HEK293 (cell line): ENCODE measurements around the gene TRIM28.

Experiments
- GLI4 ChIP-seq: fragments of 450-650 bp; formaldehyde crosslinking; IDR thresholded peaks from 2 replicates; pipeline ENCODE4 v1.5.1; 2016; ENCODE audit warnings: missing biosample characterization, missing genetic modification characterization
- REPIN1 ChIP-seq: fragments of 450-650 bp; formaldehyde crosslinking; IDR thresholded peaks from 2 replicates; pipeline ENCODE4 v1.5.1; 2017; ENCODE audit warnings: missing biosample characterization, missing genetic modification characterization, low read depth
- SCRT1 ChIP-seq: fragments of 450-650 bp; formaldehyde crosslinking; IDR thresholded peaks from 2 replicates; pipeline ENCODE4 v1.5.1; 2016; ENCODE audit warnings: missing biosample characterization, missing genetic modification characterization, borderline replicate concordance
- SP3 ChIP-seq: fragments of 450-650 bp; formaldehyde crosslinking; IDR thresholded peaks from 2 replicates; pipeline ENCODE4 v1.5.1; 2016; ENCODE audit warnings: missing biosample characterization, missing genetic modification characterization
- YY1 ChIP-seq: fragments of 450-650 bp; formaldehyde crosslinking; IDR thresholded peaks from 2 replicates; pipeline ENCODE4 v1.5.1; 2018; ENCODE audit warnings: missing biosample characterization, missing genetic modification characterization
- ZFP37 ChIP-seq: fragments of 450-650 bp; formaldehyde crosslinking; IDR thresholded peaks from 2 replicates; pipeline ENCODE4 v1.5.1; 2016; ENCODE audit warnings: missing biosample characterization, missing genetic modification characterization
- ZNF133 ChIP-seq: fragments of 450-650 bp; formaldehyde crosslinking; IDR thresholded peaks from 2 replicates; pipeline ENCODE4 v1.5.1; 2016; ENCODE audit warnings: missing biosample characterization, missing genetic modification characterization
- ZNF174 ChIP-seq: fragments of 450-650 bp; formaldehyde crosslinking; IDR thresholded peaks from 2 replicates; pipeline ENCODE4 v1.5.0; 2017; ENCODE audit warnings: missing biosample characterization, mild to moderate bottlenecking, missing genetic modification characterization
- ZNF391 ChIP-seq: fragments of 450-650 bp; formaldehyde crosslinking; IDR thresholded peaks from 2 replicates; pipeline ENCODE4 v1.5.1; 2016; ENCODE audit warnings: low read depth, missing biosample characterization, missing genetic modification characterization, borderline replicate concordance
- ZNF514 ChIP-seq: fragments of 450-650 bp; formaldehyde crosslinking; IDR thresholded peaks from 2 replicates; pipeline ENCODE4 v1.5.1; 2016; ENCODE audit warnings: missing biosample characterization, missing genetic modification characterization
- ZNF544 ChIP-seq: fragments of 450-650 bp; formaldehyde crosslinking; IDR thresholded peaks from 2 replicates; pipeline ENCODE4 v1.5.0; 2017; ENCODE audit warnings: missing biosample characterization, missing genetic modification characterization
- ZNF600 ChIP-seq: fragments of 450-650 bp; formaldehyde crosslinking; IDR thresholded peaks from 2 replicates; pipeline ENCODE4 v1.5.1; 2016; ENCODE audit warnings: missing biosample characterization, missing genetic modification characterization
- ZNF777 ChIP-seq: fragments of 450-650 bp; formaldehyde crosslinking; IDR thresholded peaks from 2 replicates; pipeline ENCODE4 v1.5.1; 2017; ENCODE audit warnings: missing biosample characterization, missing genetic modification characterization, borderline replicate concordance
- TF ChIP-seq, protein P1 (sequence below): fragments of 450-650 bp; formaldehyde crosslinking; IDR thresholded peaks from 2 replicates; pipeline ENCODE4 v1.5.1; 2016; ENCODE audit warnings: missing biosample characterization, missing genetic modification characterization
- TF ChIP-seq, protein P2 (sequence below): fragments of 450-650 bp; formaldehyde crosslinking; IDR thresholded peaks from 2 replicates; pipeline ENCODE4 v1.5.1; 2017; ENCODE audit warnings: missing biosample characterization, missing genetic modification characterization
- TF ChIP-seq, protein P3 (sequence below): fragments of 450-650 bp; formaldehyde crosslinking; IDR thresholded peaks from 2 replicates; pipeline ENCODE4 v1.5.1; 2017; ENCODE audit warnings: missing biosample characterization, missing genetic modification characterization
- TF ChIP-seq, protein P4 (sequence below): fragments of 450-650 bp; formaldehyde crosslinking; IDR thresholded peaks from 2 replicates; pipeline ENCODE4 v1.5.1; 2017; ENCODE audit warnings: missing biosample characterization, mild to moderate bottlenecking, missing genetic modification characterization, moderate library complexity
- TF ChIP-seq, protein P5 (sequence below): fragments of 450-650 bp; formaldehyde crosslinking; IDR thresholded peaks from 2 replicates; pipeline ENCODE4 v1.5.1; 2016; ENCODE audit warnings: missing biosample characterization, missing genetic modification characterization
- TF ChIP-seq, protein P6 (sequence below): fragments of 450-650 bp; formaldehyde crosslinking; IDR thresholded peaks from 2 replicates; pipeline ENCODE4; 2016; ENCODE audit warnings: missing biosample characterization, missing genetic modification characterization
- TF ChIP-seq, protein P7 (sequence below): fragments of 450-650 bp; formaldehyde crosslinking; IDR thresholded peaks from 2 replicates; pipeline ENCODE4 v1.5.1; 2016; ENCODE audit warnings: missing biosample characterization, missing genetic modification characterization
- TF ChIP-seq, protein P8 (sequence below): fragments of 450-650 bp; formaldehyde crosslinking; IDR thresholded peaks from 2 replicates; pipeline ENCODE4 v1.5.1; 2016; ENCODE audit warnings: missing biosample characterization, missing genetic modification characterization, borderline replicate concordance

Gene TRIM28

DNA sequence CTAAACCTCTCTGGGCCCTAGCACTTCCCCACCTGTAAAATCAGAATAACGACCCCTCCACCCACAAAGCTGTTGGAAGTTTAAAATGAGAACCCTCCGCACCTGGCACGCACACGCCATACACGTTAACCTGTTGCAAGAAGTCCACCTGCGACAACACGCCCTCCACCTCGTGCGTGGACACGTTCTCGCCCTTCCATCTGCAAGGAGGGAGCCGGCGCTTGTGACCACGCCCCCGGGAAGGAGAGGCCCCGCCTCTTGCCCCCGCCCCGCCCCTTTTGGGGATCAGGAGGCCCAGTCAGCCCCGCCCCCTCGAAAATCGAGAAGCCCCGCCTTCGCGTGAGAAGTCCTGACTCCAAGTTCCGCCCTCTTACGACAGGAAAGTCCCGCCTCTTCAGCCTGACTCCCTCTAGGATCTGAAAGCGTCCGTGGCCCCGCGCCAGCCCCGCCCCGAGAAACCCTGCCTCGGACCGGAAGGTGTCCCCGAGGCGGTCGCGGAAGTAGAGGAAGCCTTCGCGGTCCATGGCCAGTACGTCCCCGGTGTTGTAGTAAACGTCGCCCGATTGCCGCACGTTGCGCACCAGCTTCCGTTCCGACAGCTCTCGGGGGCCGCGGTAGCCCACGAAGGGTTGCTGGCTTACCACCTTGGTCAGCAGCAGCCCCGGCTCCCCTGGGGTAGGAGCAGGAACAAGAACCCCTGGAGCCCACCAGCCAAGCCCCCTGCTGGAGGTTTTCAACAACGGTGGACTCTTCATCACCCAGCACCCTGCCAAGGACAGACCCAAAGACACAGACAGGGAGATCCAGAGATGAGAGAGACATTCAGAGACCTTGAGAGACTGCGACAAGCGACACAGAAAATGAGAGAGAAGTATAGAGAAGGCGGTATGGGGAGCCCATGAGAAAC is 44.6 kb upstream of the TRIM28 start (continued):
- TF ChIP-seq ZNF174 (tag by site-specific recombination) = no peak
- TF ChIP-seq, protein P1, sequence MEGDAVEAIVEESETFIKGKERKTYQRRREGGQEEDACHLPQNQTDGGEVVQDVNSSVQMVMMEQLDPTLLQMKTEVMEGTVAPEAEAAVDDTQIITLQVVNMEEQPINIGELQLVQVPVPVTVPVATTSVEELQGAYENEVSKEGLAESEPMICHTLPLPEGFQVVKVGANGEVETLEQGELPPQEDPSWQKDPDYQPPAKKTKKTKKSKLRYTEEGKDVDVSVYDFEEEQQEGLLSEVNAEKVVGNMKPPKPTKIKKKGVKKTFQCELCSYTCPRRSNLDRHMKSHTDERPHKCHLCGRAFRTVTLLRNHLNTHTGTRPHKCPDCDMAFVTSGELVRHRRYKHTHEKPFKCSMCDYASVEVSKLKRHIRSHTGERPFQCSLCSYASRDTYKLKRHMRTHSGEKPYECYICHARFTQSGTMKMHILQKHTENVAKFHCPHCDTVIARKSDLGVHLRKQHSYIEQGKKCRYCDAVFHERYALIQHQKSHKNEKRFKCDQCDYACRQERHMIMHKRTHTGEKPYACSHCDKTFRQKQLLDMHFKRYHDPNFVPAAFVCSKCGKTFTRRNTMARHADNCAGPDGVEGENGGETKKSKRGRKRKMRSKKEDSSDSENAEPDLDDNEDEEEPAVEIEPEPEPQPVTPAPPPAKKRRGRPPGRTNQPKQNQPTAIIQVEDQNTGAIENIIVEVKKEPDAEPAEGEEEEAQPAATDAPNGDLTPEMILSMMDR (tag by site-specific recombination) = 0 out of 2 replicates have a peak, but pooled peaks have one; percentile 24
- no peak for TF ChIP-seq ZNF133
- TF ChIP-seq ZNF514 (tag by site-specific recombination) = no peak
- peak; percentile 73 for TF ChIP-seq SCRT1 (tag by site-specific recombination)
- TF ChIP-seq ZNF391 (tag by site-specific recombination) = peak; percentile 53; the same call in 1 of the 2 replicates
- no peak for TF ChIP-seq ZNF600 (tag by site-specific recombination)
- no peak for TF ChIP-seq YY1 (tag by site-specific recombination)
- TF ChIP-seq ZFP37 (tag by site-specific recombination) = peak; percentile 66; the same call in 1 of the 2 replicates
- TF ChIP-seq, protein P2, sequence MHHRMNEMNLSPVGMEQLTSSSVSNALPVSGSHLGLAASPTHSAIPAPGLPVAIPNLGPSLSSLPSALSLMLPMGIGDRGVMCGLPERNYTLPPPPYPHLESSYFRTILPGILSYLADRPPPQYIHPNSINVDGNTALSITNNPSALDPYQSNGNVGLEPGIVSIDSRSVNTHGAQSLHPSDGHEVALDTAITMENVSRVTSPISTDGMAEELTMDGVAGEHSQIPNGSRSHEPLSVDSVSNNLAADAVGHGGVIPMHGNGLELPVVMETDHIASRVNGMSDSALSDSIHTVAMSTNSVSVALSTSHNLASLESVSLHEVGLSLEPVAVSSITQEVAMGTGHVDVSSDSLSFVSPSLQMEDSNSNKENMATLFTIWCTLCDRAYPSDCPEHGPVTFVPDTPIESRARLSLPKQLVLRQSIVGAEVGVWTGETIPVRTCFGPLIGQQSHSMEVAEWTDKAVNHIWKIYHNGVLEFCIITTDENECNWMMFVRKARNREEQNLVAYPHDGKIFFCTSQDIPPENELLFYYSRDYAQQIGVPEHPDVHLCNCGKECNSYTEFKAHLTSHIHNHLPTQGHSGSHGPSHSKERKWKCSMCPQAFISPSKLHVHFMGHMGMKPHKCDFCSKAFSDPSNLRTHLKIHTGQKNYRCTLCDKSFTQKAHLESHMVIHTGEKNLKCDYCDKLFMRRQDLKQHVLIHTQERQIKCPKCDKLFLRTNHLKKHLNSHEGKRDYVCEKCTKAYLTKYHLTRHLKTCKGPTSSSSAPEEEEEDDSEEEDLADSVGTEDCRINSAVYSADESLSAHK (tag by site-specific recombination) = peak; percentile 28; the same call in 1 of the 2 replicates
- TF ChIP-seq, protein P3, sequence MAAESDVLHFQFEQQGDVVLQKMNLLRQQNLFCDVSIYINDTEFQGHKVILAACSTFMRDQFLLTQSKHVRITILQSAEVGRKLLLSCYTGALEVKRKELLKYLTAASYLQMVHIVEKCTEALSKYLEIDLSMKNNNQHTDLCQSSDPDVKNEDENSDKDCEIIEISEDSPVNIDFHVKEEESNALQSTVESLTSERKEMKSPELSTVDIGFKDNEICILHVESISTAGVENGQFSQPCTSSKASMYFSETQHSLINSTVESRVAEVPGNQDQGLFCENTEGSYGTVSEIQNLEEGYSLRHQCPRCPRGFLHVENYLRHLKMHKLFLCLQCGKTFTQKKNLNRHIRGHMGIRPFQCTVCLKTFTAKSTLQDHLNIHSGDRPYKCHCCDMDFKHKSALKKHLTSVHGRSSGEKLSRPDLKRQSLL (tag by site-specific recombination) = peak; percentile 21; the same call in 1 of the 2 replicates
- 0 out of 2 replicates have a peak, but pooled peaks have one; percentile 66 for TF ChIP-seq GLI4 (tag by site-specific recombination)
- TF ChIP-seq REPIN1 (tag by site-specific recombination) = peak; percentile 71; the same call in 1 of the 2 replicates
- TF ChIP-seq, protein P4, sequence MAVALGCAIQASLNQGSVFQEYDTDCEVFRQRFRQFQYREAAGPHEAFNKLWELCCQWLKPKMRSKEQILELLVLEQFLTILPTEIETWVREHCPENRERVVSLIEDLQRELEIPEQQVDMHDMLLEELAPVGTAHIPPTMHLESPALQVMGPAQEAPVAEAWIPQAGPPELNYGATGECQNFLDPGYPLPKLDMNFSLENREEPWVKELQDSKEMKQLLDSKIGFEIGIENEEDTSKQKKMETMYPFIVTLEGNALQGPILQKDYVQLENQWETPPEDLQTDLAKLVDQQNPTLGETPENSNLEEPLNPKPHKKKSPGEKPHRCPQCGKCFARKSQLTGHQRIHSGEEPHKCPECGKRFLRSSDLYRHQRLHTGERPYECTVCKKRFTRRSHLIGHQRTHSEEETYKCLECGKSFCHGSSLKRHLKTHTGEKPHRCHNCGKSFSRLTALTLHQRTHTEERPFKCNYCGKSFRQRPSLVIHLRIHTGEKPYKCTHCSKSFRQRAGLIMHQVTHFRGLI (tag by site-specific recombination) = 0 out of 2 replicates have a peak, but pooled peaks have one; percentile 17
- no peak for TF ChIP-seq ZNF544 (tag by site-specific recombination)
- TF ChIP-seq, protein P5, sequence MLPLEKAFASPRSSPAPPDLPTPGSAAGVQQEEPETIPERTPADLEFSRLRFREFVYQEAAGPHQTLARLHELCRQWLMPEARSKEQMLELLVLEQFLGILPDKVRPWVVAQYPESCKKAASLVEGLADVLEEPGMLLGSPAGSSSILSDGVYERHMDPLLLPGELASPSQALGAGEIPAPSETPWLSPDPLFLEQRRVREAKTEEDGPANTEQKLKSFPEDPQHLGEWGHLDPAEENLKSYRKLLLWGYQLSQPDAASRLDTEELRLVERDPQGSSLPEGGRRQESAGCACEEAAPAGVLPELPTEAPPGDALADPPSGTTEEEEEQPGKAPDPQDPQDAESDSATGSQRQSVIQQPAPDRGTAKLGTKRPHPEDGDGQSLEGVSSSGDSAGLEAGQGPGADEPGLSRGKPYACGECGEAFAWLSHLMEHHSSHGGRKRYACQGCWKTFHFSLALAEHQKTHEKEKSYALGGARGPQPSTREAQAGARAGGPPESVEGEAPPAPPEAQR (tag by site-specific recombination) = no peak
- TF ChIP-seq ZNF777 = peak; percentile 55
- TF ChIP-seq, protein P6, sequence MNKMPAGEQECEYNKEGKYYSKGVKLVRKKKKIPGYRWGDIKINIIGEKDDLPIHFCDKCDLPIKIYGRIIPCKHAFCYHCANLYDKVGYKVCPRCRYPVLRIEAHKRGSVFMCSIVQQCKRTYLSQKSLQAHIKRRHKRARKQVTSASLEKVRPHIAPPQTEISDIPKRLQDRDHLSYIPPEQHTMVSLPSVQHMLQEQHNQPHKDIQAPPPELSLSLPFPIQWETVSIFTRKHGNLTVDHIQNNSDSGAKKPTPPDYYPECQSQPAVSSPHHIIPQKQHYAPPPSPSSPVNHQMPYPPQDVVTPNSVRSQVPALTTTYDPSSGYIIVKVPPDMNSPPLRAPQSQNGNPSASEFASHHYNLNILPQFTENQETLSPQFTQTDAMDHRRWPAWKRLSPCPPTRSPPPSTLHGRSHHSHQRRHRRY (tag by site-specific recombination) = no peak
- TF ChIP-seq, protein P7, sequence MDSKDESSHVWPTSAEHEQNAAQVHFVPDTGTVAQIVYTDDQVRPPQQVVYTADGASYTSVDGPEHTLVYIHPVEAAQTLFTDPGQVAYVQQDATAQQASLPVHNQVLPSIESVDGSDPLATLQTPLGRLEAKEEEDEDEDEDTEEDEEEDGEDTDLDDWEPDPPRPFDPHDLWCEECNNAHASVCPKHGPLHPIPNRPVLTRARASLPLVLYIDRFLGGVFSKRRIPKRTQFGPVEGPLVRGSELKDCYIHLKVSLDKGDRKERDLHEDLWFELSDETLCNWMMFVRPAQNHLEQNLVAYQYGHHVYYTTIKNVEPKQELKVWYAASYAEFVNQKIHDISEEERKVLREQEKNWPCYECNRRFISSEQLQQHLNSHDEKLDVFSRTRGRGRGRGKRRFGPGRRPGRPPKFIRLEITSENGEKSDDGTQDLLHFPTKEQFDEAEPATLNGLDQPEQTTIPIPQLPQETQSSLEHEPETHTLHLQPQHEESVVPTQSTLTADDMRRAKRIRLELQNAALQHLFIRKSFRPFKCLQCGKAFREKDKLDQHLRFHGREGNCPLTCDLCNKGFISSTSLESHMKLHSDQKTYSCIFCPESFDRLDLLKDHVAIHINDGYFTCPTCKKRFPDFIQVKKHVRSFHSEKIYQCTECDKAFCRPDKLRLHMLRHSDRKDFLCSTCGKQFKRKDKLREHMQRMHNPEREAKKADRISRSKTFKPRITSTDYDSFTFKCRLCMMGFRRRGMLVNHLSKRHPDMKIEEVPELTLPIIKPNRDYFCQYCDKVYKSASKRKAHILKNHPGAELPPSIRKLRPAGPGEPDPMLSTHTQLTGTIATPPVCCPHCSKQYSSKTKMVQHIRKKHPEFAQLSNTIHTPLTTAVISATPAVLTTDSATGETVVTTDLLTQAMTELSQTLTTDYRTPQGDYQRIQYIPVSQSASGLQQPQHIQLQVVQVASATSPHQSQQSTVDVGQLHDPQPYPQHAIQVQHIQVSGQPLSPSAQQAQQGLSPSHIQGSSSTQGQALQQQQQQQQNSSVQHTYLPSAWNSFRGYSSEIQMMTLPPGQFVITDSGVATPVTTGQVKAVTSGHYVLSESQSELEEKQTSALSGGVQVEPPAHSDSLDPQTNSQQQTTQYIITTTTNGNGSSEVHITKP (tag by site-specific recombination) = peak; percentile 41; the same call in 1 of the 2 replicates
- peak; percentile 84 for TF ChIP-seq SP3 (tag by site-specific recombination)
- TF ChIP-seq, protein P8, sequence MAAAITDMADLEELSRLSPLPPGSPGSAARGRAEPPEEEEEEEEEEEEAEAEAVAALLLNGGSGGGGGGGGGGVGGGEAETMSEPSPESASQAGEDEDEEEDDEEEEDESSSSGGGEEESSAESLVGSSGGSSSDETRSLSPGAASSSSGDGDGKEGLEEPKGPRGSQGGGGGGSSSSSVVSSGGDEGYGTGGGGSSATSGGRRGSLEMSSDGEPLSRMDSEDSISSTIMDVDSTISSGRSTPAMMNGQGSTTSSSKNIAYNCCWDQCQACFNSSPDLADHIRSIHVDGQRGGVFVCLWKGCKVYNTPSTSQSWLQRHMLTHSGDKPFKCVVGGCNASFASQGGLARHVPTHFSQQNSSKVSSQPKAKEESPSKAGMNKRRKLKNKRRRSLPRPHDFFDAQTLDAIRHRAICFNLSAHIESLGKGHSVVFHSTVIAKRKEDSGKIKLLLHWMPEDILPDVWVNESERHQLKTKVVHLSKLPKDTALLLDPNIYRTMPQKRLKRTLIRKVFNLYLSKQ = no peak
